Ishikawa (cell line): ENCODE measurements around the gene STOM.

Experiments
- EP300 ChIP-seq: IDR thresholded peaks from 2 replicates; pipeline ENCODE4 v1.6.1; 2012; ENCODE audit warnings: borderline replicate concordance
- RAD21 ChIP-seq: IDR thresholded peaks from 2 replicates; pipeline ENCODE4 v1.6.1; 2012; ENCODE audit warnings: low read depth

- no peak for TF ChIP-seq EP300
- no peak for TF ChIP-seq RAD21
Observed at GRCh38 chr9:121303456-121304451, 66.3 kb downstream of the STOM start.
